GM19238 (cell line): Measurements from ENCODE around the gene HMGB1.
"Not testable (repeated sequence)": the region's sequence is repeated elsewhere in the genome, so short reads cannot be mapped to it uniquely, and the experiment has no call there.

Experiments
- DNase-seq: peaks from one replicate; pipeline ENCODE4 v3.0.0; 2011; ENCODE audit warnings: low spot score; ENCODE audit not compliant: insufficient read length

The HMGB1 gene

GRCh38 chr13:30466841-30467252 lies 1.1 kb upstream of the HMGB1 start:
- no peak for DNase-seq

- DNase-seq: no peak
These were observed 600 bp upstream of the HMGB1 start for GRCh38 chr13:30466358-30466714.

GRCh38 chr13:30465343-30465592 lies 468 bp downstream of the HMGB1 start:
- no peak for DNase-seq

GRCh38 chr13:30464496-30465342 lies 1.0 kb downstream of the HMGB1 start:
- peak; percentile 60 for DNase-seq

GRCh38 chr13:30463787-30464495 lies 1.8 kb downstream of the HMGB1 start:
- peak; percentile 56 for DNase-seq

- DNase-seq: not testable (repeated sequence)
These were observed 4.3 kb downstream of the HMGB1 start for GRCh38 chr13:30461279-30462066.

- no peak for DNase-seq
These were observed 8.3 kb downstream of the HMGB1 start for GRCh38 chr13:30457306-30457891.

GRCh38 chr13:30456290-30456689 lies 9.4 kb downstream of the HMGB1 start:
- DNase-seq: no peak

GRCh38 chr13:30454991-30455390 lies 10.7 kb downstream of the HMGB1 start:
- no peak for DNase-seq

GRCh38 chr13:30453727-30454126 lies 12.0 kb downstream of the HMGB1 start:
- DNase-seq: no peak

- not testable (repeated sequence) for DNase-seq
These were observed 14.3 kb downstream of the HMGB1 start for GRCh38 chr13:30451476-30451875.

- DNase-seq: no peak
These were observed 15.7 kb downstream of the HMGB1 start for GRCh38 chr13:30450066-30450465.

- no peak for DNase-seq
These were observed 17.3 kb downstream of the HMGB1 start for GRCh38 chr13:30448441-30448840.

GRCh38 chr13:30446126-30446500 lies 19.6 kb downstream of the HMGB1 start:
- DNase-seq: no peak

GRCh38 chr13:30443957-30444404 lies 21.8 kb downstream of the HMGB1 start:
- DNase-seq: peak; percentile 44

GRCh38 chr13:30443491-30443890 lies 22.2 kb downstream of the HMGB1 start:
- not testable (repeated sequence) for DNase-seq

- DNase-seq: no peak
These were observed 22.8 kb downstream of the HMGB1 start for GRCh38 chr13:30442926-30443325.

GRCh38 chr13:30440910-30441703 lies 24.6 kb downstream of the HMGB1 start:
- no peak for DNase-seq

- no peak for DNase-seq
These were observed 27.4 kb downstream of the HMGB1 start for GRCh38 chr13:30438286-30438685.

GRCh38 chr13:30437177-30437576 lies 28.6 kb downstream of the HMGB1 start:
- DNase-seq: no peak

GRCh38 chr13:30435911-30436451 lies 29.8 kb downstream of the HMGB1 start:
- no peak for DNase-seq
